ENCODE results near the gene SSC5D.

- no peak for TF ChIP-seq CTCF (IDR thresholded peaks at IDR 0.05)
- TF ChIP-seq POLR2A (IDR thresholded peaks at IDR 0.05): no peak
Observed at GRCh38 chr19:55454787-55455243, 33.4 kb upstream of the SSC5D start.
